ENCODE results near the gene ARL14EP.

DNA sequence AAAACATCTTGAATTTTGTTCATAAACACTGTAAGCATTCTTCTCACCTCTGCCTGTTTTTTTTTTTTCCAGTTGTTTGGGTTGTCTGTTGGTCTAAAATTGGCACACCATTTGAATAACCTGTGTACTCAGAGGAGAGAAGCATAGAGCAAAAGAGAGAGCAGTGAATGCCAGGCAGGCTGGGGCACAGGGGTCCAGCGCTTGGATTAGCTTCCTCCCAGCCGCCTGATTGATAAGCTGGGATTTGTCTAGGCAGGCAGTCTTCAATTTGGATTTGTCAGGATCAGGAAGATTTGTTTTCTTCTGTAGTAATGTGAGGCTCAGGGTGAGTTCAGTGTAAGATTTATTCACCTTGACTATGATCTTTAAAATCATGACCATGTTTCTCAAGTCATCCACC is 59.0 kb downstream of the ARL14EP start:
- TF ChIP-seq POLR2A (IDR thresholded peaks at IDR 0.05), result no peak
- TF ChIP-seq POLR2AphosphoS5 (IDR thresholded peaks at IDR 0.05; ENCODE audit: insufficient read depth in 1 of 2, low read depth in 1 of 2), result no peak
- TF ChIP-seq, protein P1, sequence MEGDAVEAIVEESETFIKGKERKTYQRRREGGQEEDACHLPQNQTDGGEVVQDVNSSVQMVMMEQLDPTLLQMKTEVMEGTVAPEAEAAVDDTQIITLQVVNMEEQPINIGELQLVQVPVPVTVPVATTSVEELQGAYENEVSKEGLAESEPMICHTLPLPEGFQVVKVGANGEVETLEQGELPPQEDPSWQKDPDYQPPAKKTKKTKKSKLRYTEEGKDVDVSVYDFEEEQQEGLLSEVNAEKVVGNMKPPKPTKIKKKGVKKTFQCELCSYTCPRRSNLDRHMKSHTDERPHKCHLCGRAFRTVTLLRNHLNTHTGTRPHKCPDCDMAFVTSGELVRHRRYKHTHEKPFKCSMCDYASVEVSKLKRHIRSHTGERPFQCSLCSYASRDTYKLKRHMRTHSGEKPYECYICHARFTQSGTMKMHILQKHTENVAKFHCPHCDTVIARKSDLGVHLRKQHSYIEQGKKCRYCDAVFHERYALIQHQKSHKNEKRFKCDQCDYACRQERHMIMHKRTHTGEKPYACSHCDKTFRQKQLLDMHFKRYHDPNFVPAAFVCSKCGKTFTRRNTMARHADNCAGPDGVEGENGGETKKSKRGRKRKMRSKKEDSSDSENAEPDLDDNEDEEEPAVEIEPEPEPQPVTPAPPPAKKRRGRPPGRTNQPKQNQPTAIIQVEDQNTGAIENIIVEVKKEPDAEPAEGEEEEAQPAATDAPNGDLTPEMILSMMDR (IDR thresholded peaks at IDR 0.05), result no peak
